ENCODE measurements around the gene UACA. TPM values are rescaled to one million over a fixed set of nuclear protein-coding genes. Genes with fewer than 3 reads are reported as not detected.

The UACA gene
- total and polyA plus RNA-seq, 2 experiments from 2014 or later, result 21.5 to 35.8 TPM

DNA sequence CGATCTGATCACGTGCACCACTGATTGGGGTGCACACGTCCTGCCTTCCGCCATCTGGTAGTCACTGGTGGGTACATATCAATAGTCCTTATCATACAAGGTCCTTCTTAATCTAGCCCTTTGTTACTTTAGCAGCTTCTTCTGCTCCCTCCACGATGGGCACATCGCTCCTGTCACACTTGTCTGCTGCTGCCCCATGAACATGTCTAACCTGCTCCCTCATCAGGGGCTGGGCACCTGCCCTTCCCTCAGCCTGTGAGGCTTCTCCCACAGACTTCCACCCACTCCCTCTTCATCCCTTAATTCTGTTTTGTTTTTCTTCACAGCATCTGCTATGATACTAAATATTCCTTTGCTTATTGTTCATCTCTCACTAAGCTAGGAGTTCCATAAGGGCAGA is 82.5 kb downstream of the UACA start (continued):
- TF ChIP-seq ZNF331 (CRISPR knock-in tag; IDR thresholded peaks at IDR 0.05; ENCODE audit: low read depth), result no peak
- TF ChIP-seq, protein P1, sequence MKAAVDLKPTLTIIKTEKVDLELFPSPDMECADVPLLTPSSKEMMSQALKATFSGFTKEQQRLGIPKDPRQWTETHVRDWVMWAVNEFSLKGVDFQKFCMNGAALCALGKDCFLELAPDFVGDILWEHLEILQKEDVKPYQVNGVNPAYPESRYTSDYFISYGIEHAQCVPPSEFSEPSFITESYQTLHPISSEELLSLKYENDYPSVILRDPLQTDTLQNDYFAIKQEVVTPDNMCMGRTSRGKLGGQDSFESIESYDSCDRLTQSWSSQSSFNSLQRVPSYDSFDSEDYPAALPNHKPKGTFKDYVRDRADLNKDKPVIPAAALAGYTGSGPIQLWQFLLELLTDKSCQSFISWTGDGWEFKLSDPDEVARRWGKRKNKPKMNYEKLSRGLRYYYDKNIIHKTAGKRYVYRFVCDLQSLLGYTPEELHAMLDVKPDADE (IDR thresholded peaks at IDR 0.05), result no peak
- no peak for TF ChIP-seq EZH2 (IDR thresholded peaks at IDR 0.05; ENCODE audit: low read depth, unreplicated experiment)
- TF ChIP-seq ZNF114 (CRISPR knock-in tag; IDR thresholded peaks at IDR 0.05), result no peak
- no peak for TF ChIP-seq POLR2AphosphoS5 (IDR thresholded peaks at IDR 0.05; ENCODE audit: low read depth)
- no peak for TF ChIP-seq EZH2phosphoT487 (IDR thresholded peaks at IDR 0.05; ENCODE audit: unreplicated experiment)
- no peak for TF ChIP-seq STAT1 (IDR thresholded peaks at IDR 0.05; ENCODE audit: unreplicated experiment)
- no peak for TF ChIP-seq JUNB (IDR thresholded peaks at IDR 0.05; ENCODE audit: unreplicated experiment)

DNA sequence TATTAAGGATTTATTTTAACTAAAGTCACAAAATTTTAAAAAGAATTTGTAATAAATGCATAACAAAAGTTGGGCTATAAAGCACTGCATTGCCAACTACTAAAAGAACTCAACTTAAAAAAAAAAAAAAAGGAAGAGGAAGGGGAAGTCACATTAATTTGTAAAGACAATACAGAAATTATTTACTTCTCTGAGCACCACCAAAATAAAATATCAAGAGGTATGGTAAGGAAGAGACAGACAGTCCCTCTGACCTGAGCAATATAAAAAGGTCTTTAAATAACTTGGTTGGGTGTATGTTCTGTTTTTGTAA is 83.5 kb downstream of the UACA start:
- TF ChIP-seq, protein P2, sequence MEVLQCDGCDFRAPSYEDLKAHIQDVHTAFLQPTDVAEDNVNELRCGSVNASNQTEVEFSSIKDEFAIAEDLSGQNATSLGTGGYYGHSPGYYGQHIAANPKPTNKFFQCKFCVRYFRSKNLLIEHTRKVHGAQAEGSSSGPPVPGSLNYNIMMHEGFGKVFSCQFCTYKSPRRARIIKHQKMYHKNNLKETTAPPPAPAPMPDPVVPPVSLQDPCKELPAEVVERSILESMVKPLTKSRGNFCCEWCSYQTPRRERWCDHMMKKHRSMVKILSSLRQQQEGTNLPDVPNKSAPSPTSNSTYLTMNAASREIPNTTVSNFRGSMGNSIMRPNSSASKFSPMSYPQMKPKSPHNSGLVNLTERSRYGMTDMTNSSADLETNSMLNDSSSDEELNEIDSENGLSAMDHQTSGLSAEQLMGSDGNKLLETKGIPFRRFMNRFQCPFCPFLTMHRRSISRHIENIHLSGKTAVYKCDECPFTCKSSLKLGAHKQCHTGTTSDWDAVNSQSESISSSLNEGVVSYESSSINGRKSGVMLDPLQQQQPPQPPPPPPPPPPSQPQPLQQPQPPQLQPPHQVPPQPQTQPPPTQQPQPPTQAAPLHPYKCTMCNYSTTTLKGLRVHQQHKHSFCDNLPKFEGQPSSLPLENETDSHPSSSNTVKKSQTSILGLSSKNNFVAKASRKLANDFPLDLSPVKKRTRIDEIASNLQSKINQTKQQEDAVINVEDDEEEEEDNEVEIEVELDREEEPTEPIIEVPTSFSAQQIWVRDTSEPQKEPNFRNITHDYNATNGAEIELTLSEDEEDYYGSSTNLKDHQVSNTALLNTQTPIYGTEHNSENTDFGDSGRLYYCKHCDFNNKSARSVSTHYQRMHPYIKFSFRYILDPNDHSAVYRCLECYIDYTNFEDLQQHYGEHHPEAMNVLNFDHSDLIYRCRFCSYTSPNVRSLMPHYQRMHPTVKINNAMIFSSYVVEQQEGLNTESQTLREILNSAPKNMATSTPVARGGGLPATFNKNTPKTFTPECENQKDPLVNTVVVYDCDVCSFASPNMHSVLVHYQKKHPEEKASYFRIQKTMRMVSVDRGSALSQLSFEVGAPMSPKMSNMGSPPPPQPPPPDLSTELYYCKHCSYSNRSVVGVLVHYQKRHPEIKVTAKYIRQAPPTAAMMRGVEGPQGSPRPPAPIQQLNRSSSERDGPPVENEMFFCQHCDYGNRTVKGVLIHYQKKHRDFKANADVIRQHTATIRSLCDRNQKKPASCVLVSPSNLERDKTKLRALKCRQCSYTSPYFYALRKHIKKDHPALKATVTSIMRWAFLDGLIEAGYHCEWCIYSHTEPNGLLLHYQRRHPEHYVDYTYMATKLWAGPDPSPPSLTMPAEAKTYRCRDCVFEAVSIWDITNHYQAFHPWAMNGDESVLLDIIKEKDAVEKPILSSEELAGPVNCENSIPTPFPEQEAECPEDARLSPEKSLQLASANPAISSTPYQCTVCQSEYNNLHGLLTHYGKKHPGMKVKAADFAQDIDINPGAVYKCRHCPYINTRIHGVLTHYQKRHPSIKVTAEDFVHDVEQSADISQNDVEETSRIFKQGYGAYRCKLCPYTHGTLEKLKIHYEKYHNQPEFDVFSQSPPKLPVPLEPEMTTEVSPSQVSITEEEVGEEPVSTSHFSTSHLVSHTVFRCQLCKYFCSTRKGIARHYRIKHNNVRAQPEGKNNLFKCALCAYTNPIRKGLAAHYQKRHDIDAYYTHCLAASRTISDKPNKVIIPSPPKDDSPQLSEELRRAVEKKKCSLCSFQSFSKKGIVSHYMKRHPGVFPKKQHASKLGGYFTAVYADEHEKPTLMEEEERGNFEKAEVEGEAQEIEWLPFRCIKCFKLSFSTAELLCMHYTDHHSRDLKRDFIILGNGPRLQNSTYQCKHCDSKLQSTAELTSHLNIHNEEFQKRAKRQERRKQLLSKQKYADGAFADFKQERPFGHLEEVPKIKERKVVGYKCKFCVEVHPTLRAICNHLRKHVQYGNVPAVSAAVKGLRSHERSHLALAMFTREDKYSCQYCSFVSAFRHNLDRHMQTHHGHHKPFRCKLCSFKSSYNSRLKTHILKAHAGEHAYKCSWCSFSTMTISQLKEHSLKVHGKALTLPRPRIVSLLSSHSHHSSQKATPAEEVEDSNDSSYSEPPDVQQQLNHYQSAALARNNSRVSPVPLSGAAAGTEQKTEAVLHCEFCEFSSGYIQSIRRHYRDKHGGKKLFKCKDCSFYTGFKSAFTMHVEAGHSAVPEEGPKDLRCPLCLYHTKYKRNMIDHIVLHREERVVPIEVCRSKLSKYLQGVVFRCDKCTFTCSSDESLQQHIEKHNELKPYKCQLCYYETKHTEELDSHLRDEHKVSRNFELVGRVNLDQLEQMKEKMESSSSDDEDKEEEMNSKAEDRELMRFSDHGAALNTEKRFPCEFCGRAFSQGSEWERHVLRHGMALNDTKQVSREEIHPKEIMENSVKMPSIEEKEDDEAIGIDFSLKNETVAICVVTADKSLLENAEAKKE (CRISPR knock-in tag; IDR thresholded peaks at IDR 0.05), result no peak
- TF ChIP-seq STAT1 (IDR thresholded peaks at IDR 0.05; ENCODE audit: unreplicated experiment) (no peak), NANOG (IDR thresholded peaks at IDR 0.05; ENCODE audit: borderline replicate concordance) (no peak)
- TF ChIP-seq, protein P3, sequence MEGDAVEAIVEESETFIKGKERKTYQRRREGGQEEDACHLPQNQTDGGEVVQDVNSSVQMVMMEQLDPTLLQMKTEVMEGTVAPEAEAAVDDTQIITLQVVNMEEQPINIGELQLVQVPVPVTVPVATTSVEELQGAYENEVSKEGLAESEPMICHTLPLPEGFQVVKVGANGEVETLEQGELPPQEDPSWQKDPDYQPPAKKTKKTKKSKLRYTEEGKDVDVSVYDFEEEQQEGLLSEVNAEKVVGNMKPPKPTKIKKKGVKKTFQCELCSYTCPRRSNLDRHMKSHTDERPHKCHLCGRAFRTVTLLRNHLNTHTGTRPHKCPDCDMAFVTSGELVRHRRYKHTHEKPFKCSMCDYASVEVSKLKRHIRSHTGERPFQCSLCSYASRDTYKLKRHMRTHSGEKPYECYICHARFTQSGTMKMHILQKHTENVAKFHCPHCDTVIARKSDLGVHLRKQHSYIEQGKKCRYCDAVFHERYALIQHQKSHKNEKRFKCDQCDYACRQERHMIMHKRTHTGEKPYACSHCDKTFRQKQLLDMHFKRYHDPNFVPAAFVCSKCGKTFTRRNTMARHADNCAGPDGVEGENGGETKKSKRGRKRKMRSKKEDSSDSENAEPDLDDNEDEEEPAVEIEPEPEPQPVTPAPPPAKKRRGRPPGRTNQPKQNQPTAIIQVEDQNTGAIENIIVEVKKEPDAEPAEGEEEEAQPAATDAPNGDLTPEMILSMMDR (conservative IDR thresholded peaks at IDR 0.05; ENCODE audit: low read depth in 2 of 2), result no peak
- Mint-ChIP-seq H3K4me1 (peaks cover 6% of the 10 kb centered on the region; the same call in 1 of the 3 replicates), H3K4me3 (no peak overlapping the region), H3K36me3 (ENCODE audit: low read depth) (no peaks in the 10 kb centered on the region), H3K27me3 (ENCODE audit: insufficient read depth, low read depth, poor library complexity) (peaks cover 2% of the 10 kb centered on the region), H3K9me3 (no peaks in the 10 kb centered on the region), H3K27ac (no peak overlapping the region)
- H3F3A ChIP-seq (replicated peaks; ENCODE audit: low read depth), result no peaks in the 10 kb centered on the region
- no peaks in the 10 kb centered on the region for H3K9me2 ChIP-seq (ENCODE audit: insufficient read depth)
- no peak for DNase-seq (ENCODE audit: low spot score)
- H3K4me2 ChIP-seq, result no peak overlapping the region
- ATAC-seq, result no peak
- H3K4me3 ChIP-seq, result no peak overlapping the region
- no peaks in the 10 kb centered on the region for H3K79me2 ChIP-seq (replicated peaks; ENCODE audit: insufficient read depth)
- H2AFZ ChIP-seq, result no peak overlapping the region
- H3K36me3 ChIP-seq (ENCODE audit: insufficient read depth), result no peaks in the 10 kb centered on the region
- H3K27me3 ChIP-seq (ENCODE audit: insufficient read depth), result no peaks in the 10 kb centered on the region
- H3K4me1 ChIP-seq (ENCODE audit: insufficient read depth), result no peaks in the 10 kb centered on the region; the same call in 1 of the 2 replicates
- H3K27ac ChIP-seq (ENCODE audit: low read depth), result no peak overlapping the region
- no peaks in the 10 kb centered on the region for H4K20me1 ChIP-seq (replicated peaks; ENCODE audit: insufficient read depth)

Data from GM23338 (cell line).